ENCODE measurements around the gene SWT1.

Gene SWT1

GRCh38 chr1:185293967-185294542 is 137.1 kb downstream of the SWT1 start:
- no peak overlapping the region for H3K9ac ChIP-seq (ENCODE audit: low read depth, low read length, poor library complexity)
- H4K8ac ChIP-seq (ENCODE audit: low read depth, low read length) = no peak overlapping the region
- no peak overlapping the region for H3K27ac ChIP-seq (replicated peaks; ENCODE audit: low read length)
- no peak overlapping the region for H2BK15ac ChIP-seq (ENCODE audit: low read length)
- H3K36me3 ChIP-seq (replicated peaks in 1 of 2; ENCODE audit: control insufficient read depth in 2 of 2, insufficient read depth in 2 of 2, low read length in 2 of 2) = peaks cover 5 to 75% of the 10 kb centered on the region in 2 donors
- H3K79me1 ChIP-seq (ENCODE audit: low read depth, low read length) = no peaks in the 10 kb centered on the region
- H2AK5ac ChIP-seq (ENCODE audit: low read depth, low read length) = no peak overlapping the region
- H3K27me3 ChIP-seq (ENCODE audit: control insufficient read depth in 3 of 3, insufficient read depth in 3 of 3, low read depth in 1 of 3, low read length in 3 of 3) = no peaks in the 10 kb centered on the region
- no peak overlapping the region for H2BK120ac ChIP-seq (ENCODE audit: low read depth, low read length)
- H3K4me3 ChIP-seq (ENCODE audit: low read length in 2 of 2) = no peak overlapping the region
- no peak overlapping the region for H2BK5ac ChIP-seq (ENCODE audit: low read length)
- H3K4me2 ChIP-seq (ENCODE audit: insufficient read depth, low read length, poor library complexity, severe bottlenecking) = no peak overlapping the region
- no peak overlapping the region for H3K18ac ChIP-seq (ENCODE audit: low read length)
- H3K4ac ChIP-seq (ENCODE audit: low read length) = no peak overlapping the region
- H3K9me3 ChIP-seq (replicated peaks in 1 of 2; ENCODE audit: control insufficient read depth in 2 of 2, insufficient read depth in 1 of 2, low read depth in 1 of 2, low read length in 2 of 2) = no peaks in the 10 kb centered on the region
- DNase-seq (ENCODE audit: low spot score) = no peak
- H3K23ac ChIP-seq (ENCODE audit: low read depth, low read length, poor library complexity) = no peak overlapping the region
- no peak overlapping the region for H2AFZ ChIP-seq (ENCODE audit: low read length)
- H4K91ac ChIP-seq (ENCODE audit: low read depth, low read length, poor library complexity) = no peak overlapping the region
- H3K14ac ChIP-seq (ENCODE audit: low read length) = no peak overlapping the region
- WGBS, 2 donors (ENCODE audit: extremely low coverage in 2 of 2, insufficient read length in 2 of 2, insufficient replicate concordance in 1 of 2) = no CpG with 5 or more reads among the region's 1 CpG
- H3K4me1 ChIP-seq (ENCODE audit: control insufficient read depth in 2 of 2, insufficient read depth in 1 of 2, low read depth in 1 of 2, low read length in 2 of 2) = no peaks in the 10 kb centered on the region
- no peak overlapping the region for H2BK12ac ChIP-seq (ENCODE audit: low read length)

GRCh38 chr1:185295091-185295490 is 138.1 kb downstream of the SWT1 start:
- Histone ChIP-seq H3K36me3 (replicated peaks in 1 of 2; ENCODE audit: control insufficient read depth in 2 of 2, insufficient read depth in 2 of 2, low read length in 2 of 2) (peaks cover 9 to 82% of the 10 kb centered on the region in 2 donors), H4K8ac (ENCODE audit: low read depth, low read length) (no peak overlapping the region), H3K27me3 (ENCODE audit: control insufficient read depth in 3 of 3, insufficient read depth in 3 of 3, low read depth in 1 of 3, low read length in 3 of 3) (no peaks in the 10 kb centered on the region), H3K23ac (ENCODE audit: low read depth, low read length, poor library complexity) (no peak overlapping the region), H3K79me1 (ENCODE audit: low read depth, low read length) (no peaks in the 10 kb centered on the region), H2BK5ac (ENCODE audit: low read length) (no peak overlapping the region), H3K18ac (ENCODE audit: low read length) (no peak overlapping the region), H2AFZ (ENCODE audit: low read length) (no peak overlapping the region), H3K4me2 (ENCODE audit: insufficient read depth, low read length, poor library complexity, severe bottlenecking) (no peak overlapping the region), H3K9ac (ENCODE audit: low read depth, low read length, poor library complexity) (no peak overlapping the region), H2BK15ac (ENCODE audit: low read length) (no peak overlapping the region), H2BK120ac (ENCODE audit: low read depth, low read length) (no peak overlapping the region), H3K9me3 (replicated peaks in 1 of 2; ENCODE audit: control insufficient read depth in 2 of 2, insufficient read depth in 1 of 2, low read depth in 1 of 2, low read length in 2 of 2) (no peaks in the 10 kb centered on the region), H3K4me3 (ENCODE audit: low read length in 2 of 2) (no peak overlapping the region), H4K91ac (ENCODE audit: low read depth, low read length, poor library complexity) (no peak overlapping the region), H3K14ac (ENCODE audit: low read length) (no peak overlapping the region), H3K27ac (replicated peaks; ENCODE audit: low read length) (no peak overlapping the region), H2BK12ac (ENCODE audit: low read length) (no peak overlapping the region), H2AK5ac (ENCODE audit: low read depth, low read length) (no peak overlapping the region), H3K4ac (ENCODE audit: low read length) (no peak overlapping the region), H3K4me1 (ENCODE audit: control insufficient read depth in 2 of 2, insufficient read depth in 1 of 2, low read depth in 1 of 2, low read length in 2 of 2) (peaks cover 0 to 1% of the 10 kb centered on the region in 2 donors)
- DNase-seq (ENCODE audit: low spot score) = no peak

- Histone ChIP-seq H2BK120ac (ENCODE audit: low read depth, low read length) (no peak overlapping the region), H3K18ac (ENCODE audit: low read length) (no peak overlapping the region), H3K9me3 (replicated peaks in 1 of 2; ENCODE audit: control insufficient read depth in 2 of 2, insufficient read depth in 1 of 2, low read depth in 1 of 2, low read length in 2 of 2) (no peaks in the 10 kb centered on the region), H4K8ac (ENCODE audit: low read depth, low read length) (no peak overlapping the region), H3K23ac (ENCODE audit: low read depth, low read length, poor library complexity) (no peak overlapping the region), H4K91ac (ENCODE audit: low read depth, low read length, poor library complexity) (no peak overlapping the region), H2BK15ac (ENCODE audit: low read length) (no peak overlapping the region), H3K36me3 (replicated peaks in 1 of 2; ENCODE audit: control insufficient read depth in 2 of 2, insufficient read depth in 2 of 2, low read length in 2 of 2) (peaks cover 20 to 100% of the 10 kb centered on the region in 2 donors), H3K14ac (ENCODE audit: low read length) (no peak overlapping the region), H3K27me3 (ENCODE audit: control insufficient read depth in 3 of 3, insufficient read depth in 3 of 3, low read depth in 1 of 3, low read length in 3 of 3) (no peaks in the 10 kb centered on the region), H3K4me3 (ENCODE audit: low read length in 2 of 2) (no peak overlapping the region), H2BK5ac (ENCODE audit: low read length) (no peak overlapping the region), H2AK5ac (ENCODE audit: low read depth, low read length) (no peak overlapping the region), H3K79me1 (ENCODE audit: low read depth, low read length) (no peaks in the 10 kb centered on the region), H2AFZ (ENCODE audit: low read length) (no peak overlapping the region), H3K4ac (ENCODE audit: low read length) (no peak overlapping the region), H3K4me2 (ENCODE audit: insufficient read depth, low read length, poor library complexity, severe bottlenecking) (no peak overlapping the region), H3K27ac (replicated peaks; ENCODE audit: low read length) (no peak overlapping the region), H3K4me1 (ENCODE audit: control insufficient read depth in 2 of 2, insufficient read depth in 1 of 2, low read depth in 1 of 2, low read length in 2 of 2) (peaks cover 0 to 1% of the 10 kb centered on the region in 2 donors), H2BK12ac (ENCODE audit: low read length) (no peak overlapping the region), H3K9ac (ENCODE audit: low read depth, low read length, poor library complexity) (no peak overlapping the region)
- no peak for DNase-seq (ENCODE audit: low spot score)
- no CpG with 5 or more reads among the region's 2 CpGs for WGBS, 2 donors (ENCODE audit: extremely low coverage in 2 of 2, insufficient read length in 2 of 2, insufficient replicate concordance in 1 of 2)
These were observed 141.0 kb downstream of the SWT1 start for GRCh38 chr1:185297982-185298381.

- H3K9me3 ChIP-seq (replicated peaks in 1 of 2; ENCODE audit: control insufficient read depth in 2 of 2, insufficient read depth in 1 of 2, low read depth in 1 of 2, low read length in 2 of 2) = no peaks in the 10 kb centered on the region
- no peak overlapping the region for H2AFZ ChIP-seq (ENCODE audit: low read length)
- no peak overlapping the region for H4K91ac ChIP-seq (ENCODE audit: low read depth, low read length, poor library complexity)
- no peak overlapping the region for H2BK5ac ChIP-seq (ENCODE audit: low read length)
- no peak overlapping the region for H2BK15ac ChIP-seq (ENCODE audit: low read length)
- DNase-seq (ENCODE audit: low spot score) = no peak
- H3K27ac ChIP-seq (replicated peaks; ENCODE audit: low read length) = no peak overlapping the region
- no peak overlapping the region for H2AK5ac ChIP-seq (ENCODE audit: low read depth, low read length)
- peaks cover 0 to 1% of the 10 kb centered on the region in 2 donors for H3K4me1 ChIP-seq (ENCODE audit: control insufficient read depth in 2 of 2, insufficient read depth in 1 of 2, low read depth in 1 of 2, low read length in 2 of 2)
- no peak overlapping the region for H2BK120ac ChIP-seq (ENCODE audit: low read depth, low read length)
- H3K14ac ChIP-seq (ENCODE audit: low read length) = no peak overlapping the region
- H3K4me2 ChIP-seq (ENCODE audit: insufficient read depth, low read length, poor library complexity, severe bottlenecking) = no peak overlapping the region
- no peaks in the 10 kb centered on the region for H3K79me1 ChIP-seq (ENCODE audit: low read depth, low read length)
- peaks cover 25 to 100% of the 10 kb centered on the region in 2 donors for H3K36me3 ChIP-seq (replicated peaks in 1 of 2; ENCODE audit: control insufficient read depth in 2 of 2, insufficient read depth in 2 of 2, low read length in 2 of 2)
- no peak overlapping the region for H3K4ac ChIP-seq (ENCODE audit: low read length)
- H4K8ac ChIP-seq (ENCODE audit: low read depth, low read length) = no peak overlapping the region
- no peak overlapping the region for H2BK12ac ChIP-seq (ENCODE audit: low read length)
- no peaks in the 10 kb centered on the region for H3K27me3 ChIP-seq (ENCODE audit: control insufficient read depth in 3 of 3, insufficient read depth in 3 of 3, low read depth in 1 of 3, low read length in 3 of 3)
- no peak overlapping the region for H3K9ac ChIP-seq (ENCODE audit: low read depth, low read length, poor library complexity)
- H3K23ac ChIP-seq (ENCODE audit: low read depth, low read length, poor library complexity) = no peak overlapping the region
- no CpG with 5 or more reads among the region's 6 CpGs for WGBS, 2 donors (ENCODE audit: extremely low coverage in 2 of 2, insufficient read length in 2 of 2, insufficient replicate concordance in 1 of 2)
- H3K18ac ChIP-seq (ENCODE audit: low read length) = no peak overlapping the region
- no peak overlapping the region for H3K4me3 ChIP-seq (ENCODE audit: low read length in 2 of 2)
These were observed 143.2 kb downstream of the SWT1 start for GRCh38 chr1:185300152-185300551.

Data from neuronal stem cell (in vitro differentiated cells).